K562 (cell line): ENCODE results near the gene EXOSC2. TPM values are rescaled to one million over a fixed set of nuclear protein-coding genes. Genes with fewer than 3 reads are reported as not detected.

Experiments
- ATAC-seq: fragments of 200-7000 bp; cut with Tn5 transposase; 3 replicates; pipeline ENCODE4 v1.9.1; 2020; ENCODE audit warnings: moderate library complexity
- BruUV-seq: library from RNA; stranded (reverse); fragments of 400-500 nt; replicated peaks from 2 replicates; lab custom pipeline; 2021; lab: Mats Ljungman, UMichigan
- CTCF ChIA-PET: fragments of 300-600 bp; formaldehyde crosslinking; extraction: SDS; loops from one replicate; lab custom pipeline; 2021; ENCODE audit warnings: low intra/inter-chr PET ratio; lab: Yijun Ruan, JAX
- POLR2A ChIA-PET: fragments of 300-600, 350-650 bp; sonication (Branson Sonifier 250); formaldehyde crosslinking; extraction: SDS; loops from one replicate; lab custom pipeline; 2021; ENCODE audit warnings: antibody characterized with exemption, inconsistent platforms; lab: Yijun Ruan, JAX
- DNase-seq, 4 experiments: peaks; one replicate each; pipeline versions ENCODE4 v3.0.0 to v3.0.0-alpha.2; 2011 to 2018; ENCODE audit warnings: low spot score in 3 of 4, mixed read lengths in 3 of 4; ENCODE audit errors: extremely low read depth in 1 of 4
- FAIRE-seq: peaks from 2 replicates; lab custom pipeline; 2011; peaks lifted over from hg19 to GRCh38; lab: Jason Lieb, UNC
- H2AFZ ChIP-seq: 2 replicates; pipeline ENCODE4 v1.6.0; 2011; ENCODE audit warnings: low read depth, low read length, control low read depth, inconsistent platforms
- H3K27ac ChIP-seq: fragments of 200-600 bp; 3 replicates; pipeline ENCODE4 v1.8.0; 2011; ENCODE audit warnings: low read depth, mild to moderate bottlenecking, control low read depth, inconsistent platforms, low read length, moderate library complexity, mixed read lengths; ENCODE audit errors: extremely low read depth
- H3K27me3 ChIP-seq, 2 experiments: fragments of 300-600 bp in 1 of 2; 2 replicates in 1 of 2; 3 replicates in 1 of 2; pipeline versions ENCODE4 v1.6.0 to v1.8.0; 2011; ENCODE audit warnings: inconsistent platforms in 2 of 2, low read length in 2 of 2, mild to moderate bottlenecking in 1 of 2, mixed read lengths in 1 of 2, moderate library complexity in 1 of 2; ENCODE audit not compliant: control insufficient read depth in 2 of 2, insufficient read depth in 2 of 2
- H3K36me3 ChIP-seq: fragments of 300-600 bp; 3 replicates; pipeline ENCODE4 v1.8.0; 2011; ENCODE audit warnings: mild to moderate bottlenecking, low read length, inconsistent platforms; ENCODE audit not compliant: control insufficient read depth, insufficient read depth
- H3K4me1 ChIP-seq, 2 experiments: fragments of 200-600 bp in 1 of 2; replicated peaks in 1 of 2; 2 replicates in 1 of 2; 3 replicates in 1 of 2; pipeline versions ENCODE4 v1.5.1 to v1.8.0; 2011; ENCODE audit warnings: inconsistent platforms in 2 of 2, low read length in 2 of 2, mild to moderate bottlenecking in 1 of 2, mixed read lengths in 1 of 2, moderate library complexity in 1 of 2; ENCODE audit not compliant: control insufficient read depth in 2 of 2, insufficient read depth in 2 of 2
- H3K4me2 ChIP-seq: 2 replicates; pipeline ENCODE4 v1.6.1; 2011; ENCODE audit warnings: low read length, control low read depth, inconsistent platforms, mixed read lengths; ENCODE audit not compliant: insufficient read depth
- H3K4me3 ChIP-seq: fragments of 200-600 bp; sonication (generic), shearing (Covaris generic); 2 replicates; pipeline ENCODE4 v1.5.1; 2016; ENCODE audit warnings: control low read depth, inconsistent platforms
- H3K79me2 ChIP-seq: fragments of 200-600 bp; 3 replicates; pipeline ENCODE4 v1.8.0; 2011; ENCODE audit warnings: low read length, inconsistent platforms; ENCODE audit not compliant: control insufficient read depth, insufficient read depth
- H3K9ac ChIP-seq, 2 experiments: 2 replicates each; pipeline versions ENCODE4 v1.6.0 to v1.6.1; 2011; ENCODE audit warnings: low read depth in 2 of 2, low read length in 2 of 2, control low read depth in 1 of 2, inconsistent platforms in 1 of 2, mild to moderate bottlenecking in 1 of 2, mixed read lengths in 1 of 2; ENCODE audit not compliant: insufficient read depth in 1 of 2
- H3K9me1 ChIP-seq: one replicate; pipeline ENCODE4 v1.6.0; 2011; ENCODE audit warnings: inconsistent platforms, mild to moderate bottlenecking, low read length, moderate library complexity; ENCODE audit not compliant: control insufficient read depth, insufficient read depth
- H3K9me3 ChIP-seq: replicated peaks from 2 replicates; pipeline ENCODE4 v1.5.1; 2011; ENCODE audit warnings: low read depth, low read length, inconsistent platforms; ENCODE audit not compliant: control insufficient read depth, insufficient read depth
- H4K20me1 ChIP-seq: replicated peaks from 2 replicates; pipeline ENCODE4 v1.6.1; 2011; ENCODE audit warnings: low read length, inconsistent platforms, mixed read lengths; ENCODE audit not compliant: control insufficient read depth, insufficient read depth
- ATF3 ChIP-seq, 2 experiments: fragments of 450-650 bp in 1 of 2; sonication (generic) in 1 of 2; formaldehyde crosslinking in 1 of 2; IDR thresholded peaks in 1 of 2; conservative IDR thresholded peaks in 1 of 2; 2 replicates each; pipeline versions ENCODE4 v1.6.1 to v1.8.1; 2016 to 2023; ENCODE audit warnings: mild to moderate bottlenecking in 2 of 2, moderate library complexity in 2 of 2, inconsistent platforms in 1 of 2, missing genetic modification reagents in 1 of 2
- COPS2 ChIP-seq: fragments of 450-650 bp; conservative IDR thresholded peaks from 2 replicates; pipeline ENCODE4 v1.6.1; 2016; ENCODE audit warnings: mild to moderate bottlenecking, moderate library complexity
- E2F8 ChIP-seq: fragments of 450-650 bp; IDR thresholded peaks from 2 replicates; pipeline ENCODE4 v1.7.1; 2018; ENCODE audit warnings: mild to moderate bottlenecking, low read depth; ENCODE audit not compliant: partially characterized antibody
- MXD1 ChIP-seq: fragments of 250-450 bp; sonication (Bioruptor Pico); IDR thresholded peaks from 2 replicates; pipeline ENCODE4 v1.8.0; 2021; ENCODE audit warnings: borderline replicate concordance, mild to moderate bottlenecking, moderate library complexity; ENCODE audit not compliant: poor library complexity, severe bottlenecking
- NFIX ChIP-seq: fragments of 250-450 bp; sonication (Bioruptor Pico); IDR thresholded peaks from 2 replicates; pipeline ENCODE4 v1.4.0; 2020; ENCODE audit warnings: low read depth, mild to moderate bottlenecking, moderate library complexity
- NONO ChIP-seq, 2 experiments: fragments of 200-400 bp in 1 of 2; fragments of 450-650 bp in 1 of 2; formaldehyde crosslinking in 1 of 2; IDR thresholded peaks; 2 replicates each; pipeline ENCODE4 v1.6.1; 2017; ENCODE audit warnings: low read depth in 2 of 2, mild to moderate bottlenecking in 2 of 2, moderate library complexity in 2 of 2, low read length in 1 of 2
- STAT6 ChIP-seq: sonication (generic); formaldehyde crosslinking; IDR thresholded peaks from 2 replicates; pipeline ENCODE4 v1.8.1; 2023; ENCODE audit warnings: mild to moderate bottlenecking, missing genetic modification reagents
- ZNF124 ChIP-seq: sonication (generic); formaldehyde crosslinking; IDR thresholded peaks from 2 replicates; pipeline ENCODE4 v1.8.1; 2022; ENCODE audit warnings: missing genetic modification reagents
- ZNF583 ChIP-seq: fragments of 250-450 bp; sonication (Bioruptor Pico); IDR thresholded peaks from 2 replicates; pipeline ENCODE4 v1.4.0; 2020
- WGBS: fragments of 100-300 bp; shearing (Covaris generic); methylation state at CpG from one replicate; pipeline ENCODE4 v1.1.6; 2016; ENCODE audit warnings: low coverage, mixed read lengths; ENCODE audit not compliant: insufficient coverage; ENCODE audit errors: missing lambda C conversion rate; 5-methylcytosine and 5-hydroxymethylcytosine counted together
- in situ Hi-C: fragments of 300-500 bp; cut with MboI; formaldehyde crosslinking; loops from 4 replicates; pipeline ENCODE4 v1.15.0; 2018; ENCODE audit warnings: inconsistent platforms, mixed read lengths
- intact Hi-C: fragments of 100-400 bp; cut with micrococcal nuclease; formaldehyde crosslinking; loops from 2 replicates; pipeline ENCODE4 v1.14.2; 2022
- polyA plus RNA-seq, 8 experiments: library from polyadenylated mRNA; depleted of rRNA in 4 of 8; stranded (reverse) in 5 of 8; unstranded in 3 of 8; fragments of >200 nt; fragmentation: Nextera tagmentation in 2 of 8; fragmentation: Illumina TruSeq in 1 of 8; extraction: Ambion mirVana in 2 of 8; extraction: Trizol in 1 of 8; gene quantifications; 2 replicates each; pipeline versions ENCODE4 v1.2.1 to v1.2.3, GENCODE V29; 2011 to 2014; ENCODE audit warnings: inconsistent platforms in 1 of 8, missing spikeins in 1 of 8
- total RNA-seq, 7 experiments: library from RNA; depleted of rRNA in 6 of 7; stranded (reverse); fragments of >200 nt in 6 of 7; fragmentation: Illumina TruSeq in 2 of 7; extraction: Trizol in 2 of 7; gene quantifications; 2 replicates each; pipeline versions ENCODE4 v1.2.1 to v1.2.3, GENCODE V29; 2011 to 2021; ENCODE audit warnings: low replicate concordance in 1 of 7

The EXOSC2 gene
- total and polyA plus RNA-seq, 9 of the 15 experiments (the other 6 are each of a cell fraction or from before 2014, with no cell fraction given) = 46.0 to 101 (median 77.6) TPM

- FAIRE-seq = no peak
- no peaks in the 10 kb centered on the region for H3K4me1 ChIP-seq
Measured at GRCh38 chr9:130745210-130745800, 51.7 kb downstream of the EXOSC2 start.

More at GRCh38 chr9:130745210-130745800, 51.7 kb downstream of the EXOSC2 start:
- no peak overlapping the region for H3K9ac ChIP-seq
- H3K36me3 ChIP-seq = peaks cover 54% of the 10 kb centered on the region
- DNase-seq = peak; percentile 9 to 36 (median 26)
- peaks cover 8% of the 10 kb centered on the region for H3K9me1 ChIP-seq
- ChIA-PET CTCF (no interaction called here), POLR2A (interaction anchor here (0.6 to 13.0 kb wide), 8 partner anchors 8 to 41 kb away, joined by 3 to 141 read pairs (median 4); no protein-coding TSS in a partner anchor)
- TF ChIP-seq ZNF124 (CRISPR knock-in tag) (no peak), ATF3 (IDR thresholded peaks at IDR 0.05) (no peak), ATF3 (CRISPR knock-in tag; conservative IDR thresholded peaks at IDR 0.05) (peak; percentile 20), ZNF583 (CRISPR knock-in tag) (no peak), STAT6 (CRISPR knock-in tag) (peak; percentile 45; the same call in 1 of the 2 replicates), NFIX (CRISPR knock-in tag) (no peak), COPS2 (no peak), NONO (IDR thresholded peaks at IDR 0.05; ENCODE audit: low read depth in 2 of 2, low read length in 1 of 2) (no peak), MXD1 (CRISPR knock-in tag) (no peak), E2F8 (no peak)
- no peak overlapping the region for H2AFZ ChIP-seq
- H3K27ac ChIP-seq = no peak overlapping the region
- 85% methylated on average over 5 of the region's 5 CpGs for WGBS
- H3K9me3 ChIP-seq = no peaks in the 10 kb centered on the region
- no TSS peak for BruUV-seq
- no peak overlapping the region for H3K4me2 ChIP-seq
- intact Hi-C loops = no loop called here
- peaks cover 7% of the 10 kb centered on the region; the same call in 1 of the 2 replicates for H4K20me1 ChIP-seq
- ATAC-seq = no peak
- no peaks in the 10 kb centered on the region for H3K79me2 ChIP-seq
- in situ Hi-C loops = no loop called here
- no peak overlapping the region for H3K4me3 ChIP-seq
- H3K27me3 ChIP-seq = no peaks in the 10 kb centered on the region
